SK-N-SH (cell line): ENCODE data around the gene COL12A1.

Experiments
- CTCF ChIP-seq: fragments of 200-600 bp; sonication (generic); IDR thresholded peaks from 2 replicates; pipeline ENCODE4 v1.6.1; 2017; ENCODE audit warnings: antibody characterized with exemption, mild to moderate bottlenecking, moderate library complexity
- GABPA ChIP-seq: IDR thresholded peaks from 2 replicates; pipeline ENCODE4 v1.4.0; 2012; ENCODE audit warnings: low read depth, mild to moderate bottlenecking
- GATA2 ChIP-seq: sonication (generic); formaldehyde crosslinking; IDR thresholded peaks from 2 replicates; pipeline ENCODE4 v1.5.0; 2020; ENCODE audit warnings: mild to moderate bottlenecking, missing genetic modification reagents
- MAX ChIP-seq: IDR thresholded peaks from 2 replicates; pipeline ENCODE4 v1.4.0; 2012; ENCODE audit warnings: low read depth
- REST ChIP-seq: IDR thresholded peaks from 2 replicates; pipeline ENCODE4 v1.6.1; 2012; ENCODE audit warnings: mild to moderate bottlenecking, low read depth, low read length, moderate library complexity
- SMC3 ChIP-seq: IDR thresholded peaks from 2 replicates; pipeline ENCODE4 v1.6.1; 2012; ENCODE audit warnings: low read depth, low read length, improper control_type of control experiment
- TAF1 ChIP-seq: IDR thresholded peaks from 2 replicates; pipeline ENCODE4 v1.6.1; 2012; ENCODE audit warnings: low read depth, mild to moderate bottlenecking, low read length, moderate library complexity, borderline replicate concordance

- TF ChIP-seq GABPA = no peak
- TF ChIP-seq REST = no peak
- no peak for TF ChIP-seq CTCF
- no peak for TF ChIP-seq TAF1
- TF ChIP-seq MAX = no peak
- TF ChIP-seq GATA2 = no peak
- TF ChIP-seq SMC3 = no peak
Measured at GRCh38 chr6:75115481-75115880, 90.4 kb downstream of the COL12A1 start.
